Measurements from ENCODE around the gene SPACA9.

GRCh38 chr9:132909311-132909710 is 30.6 kb downstream of the SPACA9 start:
- TF ChIP-seq EZH2 (IDR thresholded peaks at IDR 0.05; ENCODE audit: low read depth) = no peak
- TF ChIP-seq, protein P1, sequence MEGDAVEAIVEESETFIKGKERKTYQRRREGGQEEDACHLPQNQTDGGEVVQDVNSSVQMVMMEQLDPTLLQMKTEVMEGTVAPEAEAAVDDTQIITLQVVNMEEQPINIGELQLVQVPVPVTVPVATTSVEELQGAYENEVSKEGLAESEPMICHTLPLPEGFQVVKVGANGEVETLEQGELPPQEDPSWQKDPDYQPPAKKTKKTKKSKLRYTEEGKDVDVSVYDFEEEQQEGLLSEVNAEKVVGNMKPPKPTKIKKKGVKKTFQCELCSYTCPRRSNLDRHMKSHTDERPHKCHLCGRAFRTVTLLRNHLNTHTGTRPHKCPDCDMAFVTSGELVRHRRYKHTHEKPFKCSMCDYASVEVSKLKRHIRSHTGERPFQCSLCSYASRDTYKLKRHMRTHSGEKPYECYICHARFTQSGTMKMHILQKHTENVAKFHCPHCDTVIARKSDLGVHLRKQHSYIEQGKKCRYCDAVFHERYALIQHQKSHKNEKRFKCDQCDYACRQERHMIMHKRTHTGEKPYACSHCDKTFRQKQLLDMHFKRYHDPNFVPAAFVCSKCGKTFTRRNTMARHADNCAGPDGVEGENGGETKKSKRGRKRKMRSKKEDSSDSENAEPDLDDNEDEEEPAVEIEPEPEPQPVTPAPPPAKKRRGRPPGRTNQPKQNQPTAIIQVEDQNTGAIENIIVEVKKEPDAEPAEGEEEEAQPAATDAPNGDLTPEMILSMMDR (conservative IDR thresholded peaks at IDR 0.05) = no peak
